NK-92 (cell line): Measurements from ENCODE around the gene ZNF331.
"Not testable (repeated sequence)": the region's sequence is repeated elsewhere in the genome, so short reads cannot be mapped to it uniquely, and the experiment has no call there.

ENCODE experiments used
- DNase-seq: peaks from one replicate; lab custom pipeline; 2025; ENCODE audit not compliant: unreplicated experiment; lab: John Stamatoyannopoulos, UW

The ZNF331 gene

GRCh38 chr19:53537521-53538377 is at the start of gene ZNF331:
TSS of gene ZNF331 (plus strand) at chr19:53538145. CDS start at chr19:53569377, 31,232 bp downstream.
- DNase-seq = peak; percentile 57

- no peak for DNase-seq
Measured at GRCh38 chr19:53492153-53492552, 45.8 kb upstream of the ZNF331 start.

GRCh38 chr19:53497311-53498023 is 40.5 kb upstream of the ZNF331 start:
- not testable (repeated sequence) for DNase-seq

GRCh38 chr19:53498024-53498395 is 39.9 kb upstream of the ZNF331 start:
- not testable (repeated sequence) for DNase-seq

- DNase-seq = not testable (repeated sequence)
Measured at GRCh38 chr19:53503151-53503550, 34.8 kb upstream of the ZNF331 start.

- not testable (repeated sequence) for DNase-seq
Measured at GRCh38 chr19:53503671-53504364, 34.1 kb upstream of the ZNF331 start.

- DNase-seq = not testable (repeated sequence)
Measured at GRCh38 chr19:53504365-53504703, 33.6 kb upstream of the ZNF331 start.

GRCh38 chr19:53504885-53505284 is 33.1 kb upstream of the ZNF331 start:
- no peak for DNase-seq

- no peak for DNase-seq
Measured at GRCh38 chr19:53506728-53507127, 31.2 kb upstream of the ZNF331 start.

GRCh38 chr19:53507523-53508442 is 30.2 kb upstream of the ZNF331 start:
- DNase-seq = no peak

- DNase-seq = no peak
Measured at GRCh38 chr19:53509443-53509842, 28.5 kb upstream of the ZNF331 start.

- no peak for DNase-seq
Measured at GRCh38 chr19:53509845-53510244, 28.1 kb upstream of the ZNF331 start.

- no peak for DNase-seq
Measured at GRCh38 chr19:53511357-53511756, 26.6 kb upstream of the ZNF331 start.

- no peak for DNase-seq
Measured at GRCh38 chr19:53511933-53512374, 26.0 kb upstream of the ZNF331 start.

GRCh38 chr19:53515047-53515446 is 22.9 kb upstream of the ZNF331 start:
- DNase-seq = not testable (repeated sequence)

GRCh38 chr19:53517114-53517741 is 20.7 kb upstream of the ZNF331 start:
- no peak for DNase-seq

- DNase-seq = no peak
Measured at GRCh38 chr19:53518121-53518520, 19.8 kb upstream of the ZNF331 start.

GRCh38 chr19:53518716-53519115 is 19.2 kb upstream of the ZNF331 start:
- DNase-seq = no peak

- no peak for DNase-seq
Measured at GRCh38 chr19:53519446-53519845, 18.5 kb upstream of the ZNF331 start.

GRCh38 chr19:53520163-53520546 is 17.8 kb upstream of the ZNF331 start:
- no peak for DNase-seq
